ENCODE results near the gene JARID2.
"Not testable (repeated sequence)": the region's sequence is repeated elsewhere in the genome, so short reads cannot be mapped to it uniquely, and the experiment has no call there.

JARID2 gene

DNA sequence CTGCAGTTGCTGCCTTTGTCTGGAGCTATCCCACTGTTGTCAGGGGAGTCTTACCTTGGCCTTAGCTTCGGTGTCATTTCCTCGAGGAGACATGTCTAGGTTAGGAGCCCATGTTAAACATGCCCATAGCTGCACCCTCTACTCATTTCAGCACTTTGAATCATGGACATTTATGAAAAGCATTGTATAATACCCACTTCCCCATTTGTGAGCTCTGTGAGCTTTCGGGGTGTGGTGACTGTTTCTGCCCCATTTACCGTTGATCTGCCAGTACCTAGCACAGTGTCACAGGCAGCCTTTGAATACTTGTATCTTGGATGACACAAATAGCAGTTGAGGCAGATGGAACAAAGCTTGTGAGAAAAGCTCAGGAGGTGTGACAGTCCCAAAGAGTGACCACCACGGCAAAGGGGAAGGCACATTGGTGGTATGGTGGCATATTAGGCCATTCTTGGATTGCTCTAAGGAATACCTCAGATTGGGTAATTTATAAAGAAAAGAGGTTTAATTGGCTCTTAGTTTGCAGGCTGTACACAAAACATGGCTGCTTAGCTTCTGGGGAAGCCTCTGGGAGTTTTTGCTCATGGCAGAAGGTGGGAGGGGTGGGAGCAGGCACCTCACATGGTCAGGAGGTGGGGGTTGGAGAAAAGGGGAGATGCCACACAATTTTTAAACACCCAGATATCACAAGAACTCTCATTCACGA lies 42.0 kb downstream of the JARID2 start:
- no peaks in the 10 kb centered on the region for H3K9me3 ChIP-seq (ENCODE audit: control insufficient read depth, low read length)
- H3K4me1 ChIP-seq (ENCODE audit: control insufficient read depth, insufficient read depth, low read length, poor library complexity, severe bottlenecking) = no peaks in the 10 kb centered on the region
- H3K27me3 ChIP-seq (replicated peaks; ENCODE audit: control insufficient read depth, insufficient read depth, low read length, poor library complexity, severe bottlenecking) = no peaks in the 10 kb centered on the region
- H3K36me3 ChIP-seq (ENCODE audit: control insufficient read depth, insufficient read depth, low read length) = no peaks in the 10 kb centered on the region
- H3K27ac ChIP-seq (ENCODE audit: insufficient read depth, low read length, poor library complexity, severe bottlenecking) = no peak overlapping the region
- DNase-seq = no peak
- H3K4me3 ChIP-seq (ENCODE audit: insufficient read depth, low read depth, low read length, poor library complexity, severe bottlenecking) = no peak overlapping the region

DNA sequence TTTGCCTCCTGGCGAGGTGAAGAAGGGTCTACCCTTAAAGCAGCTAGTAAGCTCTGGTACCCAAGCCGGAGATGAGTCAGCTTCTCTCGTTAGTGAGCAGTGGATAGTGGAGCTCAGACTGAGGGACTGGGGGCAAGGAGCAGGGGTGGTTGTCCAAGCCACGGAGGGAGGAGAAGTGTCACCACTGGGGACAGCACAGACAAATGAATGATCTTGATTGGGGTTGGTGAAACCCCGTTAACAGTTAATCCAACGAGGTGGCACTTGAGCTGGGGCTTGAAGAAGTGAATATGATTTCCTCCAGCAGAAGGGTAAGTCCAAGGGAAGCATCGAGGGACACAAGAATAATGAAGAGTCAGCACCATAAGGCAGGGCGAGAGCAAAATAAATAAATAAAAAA lies 43.0 kb downstream of the JARID2 start:
- Histone ChIP-seq H3K4me3 (ENCODE audit: insufficient read depth, low read depth, low read length, poor library complexity, severe bottlenecking) (no peak overlapping the region), H3K9me3 (ENCODE audit: control insufficient read depth, low read length) (no peaks in the 10 kb centered on the region), H3K27me3 (replicated peaks; ENCODE audit: control insufficient read depth, insufficient read depth, low read length, poor library complexity, severe bottlenecking) (no peaks in the 10 kb centered on the region), H3K4me1 (ENCODE audit: control insufficient read depth, insufficient read depth, low read length, poor library complexity, severe bottlenecking) (no peaks in the 10 kb centered on the region), H3K27ac (ENCODE audit: insufficient read depth, low read length, poor library complexity, severe bottlenecking) (no peak overlapping the region), H3K36me3 (ENCODE audit: control insufficient read depth, insufficient read depth, low read length) (no peaks in the 10 kb centered on the region)
- DNase-seq = no peak

DNA sequence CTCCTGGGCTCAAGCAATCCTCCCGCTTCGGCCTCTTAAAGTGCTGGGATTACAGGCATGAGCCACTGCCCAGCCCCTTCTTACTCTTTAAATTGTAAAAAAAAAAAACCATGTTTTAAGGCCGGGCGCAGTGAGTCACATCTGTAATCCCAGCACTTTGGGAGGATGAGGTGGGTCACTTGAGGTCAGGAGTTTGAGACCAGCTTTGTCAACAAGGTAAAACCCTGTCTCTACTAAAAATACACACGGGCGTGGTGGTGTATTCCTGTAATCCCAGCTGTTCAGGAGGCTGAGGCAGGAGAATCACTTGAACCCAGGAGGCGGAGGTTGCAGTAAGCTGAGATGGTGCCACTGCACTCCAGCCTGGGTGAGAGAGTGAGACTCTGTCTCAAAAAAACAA lies 43.6 kb downstream of the JARID2 start:
- H3K27ac ChIP-seq (ENCODE audit: insufficient read depth, low read length, poor library complexity, severe bottlenecking); DNase-seq; H3K27me3 ChIP-seq (replicated peaks; ENCODE audit: control insufficient read depth, insufficient read depth, low read length, poor library complexity, severe bottlenecking); H3K36me3 ChIP-seq (ENCODE audit: control insufficient read depth, insufficient read depth, low read length); H3K4me1 ChIP-seq (ENCODE audit: control insufficient read depth, insufficient read depth, low read length, poor library complexity, severe bottlenecking); H3K4me3 ChIP-seq (ENCODE audit: insufficient read depth, low read depth, low read length, poor library complexity, severe bottlenecking); H3K9me3 ChIP-seq (ENCODE audit: control insufficient read depth, low read length): not testable (repeated sequence)

DNA sequence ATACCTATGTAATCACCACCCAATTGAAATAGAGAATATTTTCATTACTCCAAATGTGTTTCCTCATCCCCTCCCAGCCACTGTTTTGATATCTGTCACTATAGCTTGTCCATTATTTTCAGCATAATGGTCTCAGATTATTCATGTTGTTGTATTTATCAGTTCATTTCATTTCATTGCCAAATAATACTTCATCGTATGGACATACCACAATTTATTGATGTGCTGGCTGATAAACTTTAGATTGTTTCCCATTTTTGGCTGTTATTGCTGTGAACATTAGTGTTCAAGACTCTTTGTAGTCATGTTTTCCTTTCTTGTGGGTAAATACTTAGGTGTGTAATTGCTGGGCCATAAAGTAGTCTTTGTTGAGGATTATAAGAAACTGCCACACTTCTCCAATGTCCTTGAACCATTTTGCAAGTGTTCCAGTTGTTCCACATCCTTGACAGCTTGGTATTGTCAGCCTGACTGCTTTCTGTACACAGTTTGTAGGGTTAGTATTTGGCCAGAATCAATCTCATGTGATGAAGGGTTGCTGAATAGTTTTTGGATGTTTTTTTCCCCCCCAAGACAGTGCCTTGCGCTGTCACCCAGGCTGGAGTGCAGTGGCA lies 44.3 kb downstream of the JARID2 start:
- no peaks in the 10 kb centered on the region for H3K4me1 ChIP-seq (ENCODE audit: control insufficient read depth, insufficient read depth, low read length, poor library complexity, severe bottlenecking)
- H3K4me3 ChIP-seq (ENCODE audit: insufficient read depth, low read depth, low read length, poor library complexity, severe bottlenecking) = no peak overlapping the region
- no peak overlapping the region for H3K27ac ChIP-seq (ENCODE audit: insufficient read depth, low read length, poor library complexity, severe bottlenecking)
- no peaks in the 10 kb centered on the region for H3K9me3 ChIP-seq (ENCODE audit: control insufficient read depth, low read length)
- no peaks in the 10 kb centered on the region for H3K27me3 ChIP-seq (replicated peaks; ENCODE audit: control insufficient read depth, insufficient read depth, low read length, poor library complexity, severe bottlenecking)
- H3K36me3 ChIP-seq (ENCODE audit: control insufficient read depth, insufficient read depth, low read length) = no peaks in the 10 kb centered on the region
- no peak for DNase-seq

DNA sequence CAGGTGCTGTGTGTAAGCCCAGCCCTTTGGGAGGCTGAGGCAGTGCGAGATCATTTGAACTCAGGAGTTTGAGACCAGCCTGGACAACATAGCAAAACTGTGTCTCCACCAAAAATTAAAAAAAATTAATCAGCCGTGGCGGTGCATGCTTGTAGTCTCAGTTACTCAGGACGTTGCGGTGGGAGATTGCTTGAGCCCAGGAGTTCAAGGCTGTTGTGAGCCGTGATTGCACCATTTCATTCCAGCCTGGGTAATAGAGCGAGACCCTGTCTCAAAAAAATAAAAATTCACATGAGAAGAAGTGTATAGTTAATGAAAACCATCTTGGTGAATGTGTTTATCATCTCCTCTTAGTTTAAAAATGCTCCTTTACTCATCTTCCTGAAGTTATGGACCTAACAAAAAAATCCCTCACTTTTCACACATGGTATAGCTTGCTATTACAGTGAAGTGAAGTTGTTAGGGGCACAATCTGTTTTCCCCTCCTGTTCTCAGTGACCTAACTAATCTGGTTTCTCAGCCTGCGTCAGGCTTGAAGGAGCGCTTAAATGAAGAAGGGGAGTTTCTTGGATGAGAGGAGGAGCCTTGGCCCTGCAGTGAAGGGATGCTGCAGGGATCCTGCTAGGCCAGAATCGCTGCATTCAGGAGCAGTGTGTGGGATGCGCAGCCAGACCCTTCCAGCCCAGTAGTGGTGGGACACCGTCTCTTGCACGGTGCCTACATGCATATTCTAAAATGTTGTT lies 45.3 kb downstream of the JARID2 start:
- no peak overlapping the region for H3K27ac ChIP-seq (ENCODE audit: insufficient read depth, low read length, poor library complexity, severe bottlenecking)
- no peak for DNase-seq
- H3K27me3 ChIP-seq (replicated peaks; ENCODE audit: control insufficient read depth, insufficient read depth, low read length, poor library complexity, severe bottlenecking) = no peaks in the 10 kb centered on the region
- H3K4me3 ChIP-seq (ENCODE audit: insufficient read depth, low read depth, low read length, poor library complexity, severe bottlenecking) = no peak overlapping the region
- H3K4me1 ChIP-seq (ENCODE audit: control insufficient read depth, insufficient read depth, low read length, poor library complexity, severe bottlenecking) = peaks cover 6% of the 10 kb centered on the region
- no peaks in the 10 kb centered on the region for H3K36me3 ChIP-seq (ENCODE audit: control insufficient read depth, insufficient read depth, low read length)
- no peaks in the 10 kb centered on the region for H3K9me3 ChIP-seq (ENCODE audit: control insufficient read depth, low read length)

DNA sequence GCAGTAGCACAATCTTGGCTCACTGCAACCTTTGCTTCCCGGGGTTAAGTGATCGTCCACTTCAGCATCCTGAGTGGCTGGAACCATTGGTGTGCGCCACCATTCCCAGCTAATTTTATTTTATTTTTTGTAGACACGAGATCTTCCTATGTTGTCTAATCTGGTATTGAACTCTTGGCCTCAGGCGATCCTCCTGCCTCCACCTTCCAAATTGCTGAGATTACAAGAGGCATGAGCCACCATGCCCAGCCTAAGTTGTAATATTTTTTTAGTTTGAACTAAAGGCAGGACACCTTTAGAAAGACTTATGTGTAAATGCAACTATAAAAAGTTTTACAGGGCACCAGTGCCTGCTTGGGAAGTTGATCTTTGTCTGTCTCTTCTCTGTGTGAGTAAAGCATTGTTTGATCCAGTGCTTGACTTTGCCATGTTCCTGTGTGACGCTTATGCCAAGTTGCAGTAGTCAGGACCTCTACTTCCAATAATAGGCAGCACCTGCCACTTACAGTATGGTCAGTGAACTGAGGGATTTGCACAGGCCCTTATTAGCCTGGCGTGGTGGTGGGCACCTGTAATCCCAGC lies 46.9 kb downstream of the JARID2 start:
- Histone ChIP-seq H3K9me3 (ENCODE audit: control insufficient read depth, low read length) (no peaks in the 10 kb centered on the region), H3K4me1 (ENCODE audit: control insufficient read depth, insufficient read depth, low read length, poor library complexity, severe bottlenecking) (peaks cover 13% of the 10 kb centered on the region), H3K36me3 (ENCODE audit: control insufficient read depth, insufficient read depth, low read length) (no peaks in the 10 kb centered on the region), H3K27me3 (replicated peaks; ENCODE audit: control insufficient read depth, insufficient read depth, low read length, poor library complexity, severe bottlenecking) (no peaks in the 10 kb centered on the region), H3K27ac (ENCODE audit: insufficient read depth, low read length, poor library complexity, severe bottlenecking) (no peak overlapping the region), H3K4me3 (ENCODE audit: insufficient read depth, low read depth, low read length, poor library complexity, severe bottlenecking) (no peak overlapping the region)
- no peak for DNase-seq

DNA sequence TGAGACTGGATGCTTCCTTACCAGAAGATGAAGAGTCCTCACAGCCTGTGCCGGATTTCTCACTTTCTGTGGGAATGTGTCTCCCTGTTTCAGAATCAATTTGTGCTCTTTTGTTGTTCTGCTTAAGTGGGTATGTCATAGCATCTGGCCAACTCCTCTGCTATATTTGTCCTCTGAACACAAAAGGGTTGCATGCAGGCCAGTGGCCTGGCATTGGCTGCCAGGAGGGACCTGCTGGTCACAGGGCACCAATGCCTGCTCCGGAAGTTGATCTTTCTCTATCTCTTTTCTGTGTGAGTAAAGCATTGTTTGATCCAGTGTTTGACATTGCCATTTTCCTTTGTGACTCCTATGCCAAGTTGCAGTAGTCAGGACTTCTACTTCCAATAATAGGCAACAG lies 47.8 kb downstream of the JARID2 start:
- peaks cover 14% of the 10 kb centered on the region for H3K4me1 ChIP-seq (ENCODE audit: control insufficient read depth, insufficient read depth, low read length, poor library complexity, severe bottlenecking)
- H3K27ac ChIP-seq (ENCODE audit: insufficient read depth, low read length, poor library complexity, severe bottlenecking) = no peak overlapping the region

DNA sequence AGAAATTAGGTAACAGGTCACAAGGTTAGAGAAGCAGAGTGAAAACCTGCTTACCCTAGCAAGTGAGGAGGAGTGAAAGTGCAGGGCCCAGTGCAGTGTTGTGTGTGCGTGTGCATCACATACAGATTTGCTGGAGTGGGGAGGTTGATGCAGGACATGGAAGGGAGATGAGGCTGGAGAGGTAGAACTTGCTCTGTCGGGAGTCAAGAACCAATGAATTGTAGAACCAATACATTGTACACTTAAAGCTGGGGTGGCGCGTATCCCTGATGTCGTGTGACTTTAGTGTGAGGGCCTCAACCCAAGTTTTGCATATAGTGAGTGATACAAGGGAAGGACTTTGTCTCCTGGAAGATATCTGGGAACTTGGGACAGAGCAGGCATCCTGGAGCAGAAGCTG lies 48.6 kb downstream of the JARID2 start:
- no peak overlapping the region for H3K4me3 ChIP-seq (ENCODE audit: insufficient read depth, low read depth, low read length, poor library complexity, severe bottlenecking)
- no peak overlapping the region for H3K27ac ChIP-seq (ENCODE audit: insufficient read depth, low read length, poor library complexity, severe bottlenecking)
- no peak for DNase-seq
- H3K9me3 ChIP-seq (ENCODE audit: control insufficient read depth, low read length) = no peaks in the 10 kb centered on the region
- no peaks in the 10 kb centered on the region for H3K27me3 ChIP-seq (replicated peaks; ENCODE audit: control insufficient read depth, insufficient read depth, low read length, poor library complexity, severe bottlenecking)
- no peaks in the 10 kb centered on the region for H3K36me3 ChIP-seq (ENCODE audit: control insufficient read depth, insufficient read depth, low read length)
- H3K4me1 ChIP-seq (ENCODE audit: control insufficient read depth, insufficient read depth, low read length, poor library complexity, severe bottlenecking) = peaks cover 17% of the 10 kb centered on the region

More for the DNA sequence above, 47.8 kb downstream of the JARID2 start:
- no peak for DNase-seq
- Histone ChIP-seq H3K27me3 (replicated peaks; ENCODE audit: control insufficient read depth, insufficient read depth, low read length, poor library complexity, severe bottlenecking) (no peaks in the 10 kb centered on the region), H3K36me3 (ENCODE audit: control insufficient read depth, insufficient read depth, low read length) (no peaks in the 10 kb centered on the region), H3K9me3 (ENCODE audit: control insufficient read depth, low read length) (no peaks in the 10 kb centered on the region), H3K4me3 (ENCODE audit: insufficient read depth, low read depth, low read length, poor library complexity, severe bottlenecking) (no peak overlapping the region)

DNA sequence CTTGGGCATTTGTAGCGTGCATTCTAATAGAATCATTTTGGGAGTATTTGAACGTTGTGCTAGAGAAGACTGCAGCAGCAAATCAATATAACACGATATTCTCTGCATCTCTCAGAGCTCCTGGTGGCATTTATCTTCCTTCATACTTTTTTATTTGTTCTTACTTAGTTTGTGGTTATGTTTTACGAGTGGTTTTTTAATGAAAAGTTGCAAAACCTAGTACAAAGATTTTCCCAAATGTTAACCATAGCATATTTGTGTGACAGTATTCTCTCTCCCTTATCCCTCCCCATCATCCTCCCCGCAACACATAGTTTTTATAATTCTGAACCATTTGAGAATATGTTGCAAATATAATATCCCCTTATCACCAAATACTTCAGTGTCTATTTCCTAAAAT lies 50.4 kb downstream of the JARID2 start:
- Histone ChIP-seq H3K4me1 (ENCODE audit: control insufficient read depth, insufficient read depth, low read length, poor library complexity, severe bottlenecking) (peaks cover 29% of the 10 kb centered on the region), H3K4me3 (ENCODE audit: insufficient read depth, low read depth, low read length, poor library complexity, severe bottlenecking) (no peak overlapping the region), H3K27me3 (replicated peaks; ENCODE audit: control insufficient read depth, insufficient read depth, low read length, poor library complexity, severe bottlenecking) (no peaks in the 10 kb centered on the region), H3K27ac (ENCODE audit: insufficient read depth, low read length, poor library complexity, severe bottlenecking) (no peak overlapping the region), H3K9me3 (ENCODE audit: control insufficient read depth, low read length) (no peaks in the 10 kb centered on the region), H3K36me3 (ENCODE audit: control insufficient read depth, insufficient read depth, low read length) (no peaks in the 10 kb centered on the region)
- DNase-seq = no peak

DNA sequence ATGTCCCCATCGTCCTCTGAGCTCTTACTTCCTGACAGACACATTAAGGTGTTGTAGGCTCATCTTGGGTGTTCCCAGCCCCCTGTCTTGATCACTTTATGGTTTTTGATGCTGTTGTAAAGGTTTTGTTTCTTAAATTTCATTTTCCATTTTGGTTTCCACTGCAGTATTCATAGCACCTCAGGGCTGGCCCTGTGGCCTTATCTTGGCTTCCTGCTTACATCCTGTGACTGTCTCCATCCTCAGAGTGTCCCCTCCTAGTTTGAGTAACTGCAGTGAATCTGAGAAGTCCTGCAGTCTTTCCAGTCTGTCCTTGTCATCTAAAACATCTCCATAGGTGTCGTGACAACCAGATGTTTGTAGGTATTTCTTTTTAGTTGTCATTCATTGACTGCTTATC lies 50.9 kb downstream of the JARID2 start:
- no peaks in the 10 kb centered on the region for H3K36me3 ChIP-seq (ENCODE audit: control insufficient read depth, insufficient read depth, low read length)
- no peak for DNase-seq
- H3K27ac ChIP-seq (ENCODE audit: insufficient read depth, low read length, poor library complexity, severe bottlenecking) = no peak overlapping the region
- peaks cover 29% of the 10 kb centered on the region for H3K4me1 ChIP-seq (ENCODE audit: control insufficient read depth, insufficient read depth, low read length, poor library complexity, severe bottlenecking)
- H3K9me3 ChIP-seq (ENCODE audit: control insufficient read depth, low read length) = no peaks in the 10 kb centered on the region
- H3K27me3 ChIP-seq (replicated peaks; ENCODE audit: control insufficient read depth, insufficient read depth, low read length, poor library complexity, severe bottlenecking) = no peaks in the 10 kb centered on the region
- no peak overlapping the region for H3K4me3 ChIP-seq (ENCODE audit: insufficient read depth, low read depth, low read length, poor library complexity, severe bottlenecking)

Data from effector memory CD4-positive, alpha-beta T cell (primary cell).